ENCODE data around the gene PLPP3. TPM values are rescaled to one million over a fixed set of nuclear protein-coding genes. Genes with fewer than 3 reads are reported as not detected.

Gene PLPP3
- total RNA-seq, 4 donors from 2014 or later: 16.5 to 116 (median 33.5) TPM

- Histone ChIP-seq H3K36me3 (no peaks in the 10 kb centered on the region), H3K27me3 (no peaks in the 10 kb centered on the region), H3K9me3 (no peaks in the 10 kb centered on the region), H3K27ac (no peak overlapping the region), H3K4me1 (peaks cover 0 to 27% (median 4%) of the 10 kb centered on the region in 3 donors), H3K4me3 (no peak overlapping the region)
- DNase-seq: no peak
- TF ChIP-seq POLR2A (IDR thresholded peaks at IDR 0.05): no peak
- TF ChIP-seq CTCF (IDR thresholded peaks at IDR 0.05): no peak
- intact Hi-C loops (cut with DNase I): no loop called here
Observed at GRCh38 chr1:56481140-56481694, 98.1 kb downstream of the PLPP3 start.

DNA sequence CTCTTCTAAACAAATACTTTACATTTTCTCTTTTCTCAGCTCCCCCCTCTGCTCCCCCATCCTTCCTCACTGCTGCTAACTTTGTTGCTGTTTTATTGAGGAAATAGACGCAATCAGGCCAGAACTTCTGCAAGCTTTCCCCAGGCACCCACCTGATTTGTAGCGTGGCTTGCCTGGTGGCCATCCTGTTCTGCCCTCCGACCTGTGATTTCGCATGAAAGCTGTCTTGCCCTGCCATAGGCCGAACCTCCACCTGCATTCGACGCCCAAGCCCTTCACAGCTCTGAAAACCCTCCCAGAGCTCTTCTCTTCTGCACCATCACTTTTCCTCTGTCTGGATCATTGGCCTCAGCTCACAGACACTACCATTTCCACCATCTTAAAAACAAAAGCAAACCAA is 100.6 kb downstream of the PLPP3 start:
- no peak for DNase-seq
- H3K4me3 ChIP-seq: no peak overlapping the region
- H3K27ac ChIP-seq: no peak overlapping the region
- no peaks in the 10 kb centered on the region for H3K27me3 ChIP-seq
- TF ChIP-seq CTCF (IDR thresholded peaks at IDR 0.05): no peak
- TF ChIP-seq POLR2A (IDR thresholded peaks at IDR 0.05): no peak
- 93 to 100% methylated on average over 7 of the region's 7 CpGs for WGBS, 2 donors
- H3K4me1 ChIP-seq: peaks cover 3 to 49% (median 17%) of the 10 kb centered on the region in 3 donors
- no peaks in the 10 kb centered on the region for H3K9me3 ChIP-seq
- no peaks in the 10 kb centered on the region for H3K36me3 ChIP-seq
- intact Hi-C loops (cut with DNase I): no loop called here

DNA sequence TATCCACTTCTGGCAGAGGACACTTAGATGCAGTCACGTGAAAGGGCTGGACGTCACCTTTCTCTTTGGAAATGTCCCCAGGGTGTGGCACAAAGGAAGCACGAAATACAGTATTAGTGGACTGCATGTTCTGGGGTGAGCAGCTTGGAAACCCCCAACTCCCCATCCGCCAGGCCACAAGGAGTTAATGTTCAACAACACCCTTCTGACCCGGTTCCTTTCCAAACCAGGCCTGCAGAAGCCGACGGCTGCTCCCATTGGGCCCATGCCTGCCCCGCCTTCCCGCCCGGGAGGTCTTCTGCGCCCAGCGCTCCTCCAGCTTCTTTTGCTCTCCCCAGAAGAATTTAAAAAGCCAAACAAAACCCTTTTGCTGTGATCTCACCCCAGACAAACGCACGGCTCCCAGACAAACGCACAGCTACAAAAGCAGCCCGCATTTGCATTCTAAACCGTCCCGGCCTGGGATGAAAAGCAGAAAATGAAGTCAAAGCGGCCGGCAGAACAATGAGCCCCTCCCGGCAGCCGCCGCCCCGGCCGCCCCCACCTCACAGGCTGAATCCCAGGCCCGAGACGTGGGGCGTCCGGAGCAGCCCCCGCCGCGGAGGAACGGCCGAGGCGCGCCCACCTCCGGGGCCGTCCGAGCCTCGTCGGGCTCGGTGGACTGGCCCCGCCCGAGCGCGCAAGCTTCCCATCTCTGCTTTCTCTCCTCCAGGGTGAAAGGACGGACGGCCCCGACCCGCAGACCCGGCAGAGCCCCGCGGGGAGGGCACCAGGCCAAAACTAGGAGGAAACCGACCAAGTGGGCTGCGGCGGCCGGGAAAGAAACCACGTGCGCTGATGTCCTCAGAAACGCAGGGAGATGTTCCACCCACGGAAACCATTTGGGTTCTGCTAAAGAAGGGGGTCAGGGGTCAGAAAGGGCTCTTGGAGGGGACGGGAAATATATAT is 101.9 kb downstream of the PLPP3 start:
- Histone ChIP-seq H3K27ac (peak overlapping the region; percentile 80 to 92 (median 86)), H3K27me3 (no peaks in the 10 kb centered on the region), H3K4me3 (peak overlapping the region; percentile 47 to 68 (median 52)), H3K4me1 (peaks cover 3 to 62% (median 26%) of the 10 kb centered on the region in 3 donors), H3K36me3 (no peaks in the 10 kb centered on the region), H3K9me3 (no peaks in the 10 kb centered on the region)
- 4 to 5% methylated on average over 12 to 15 of the region's 62 CpGs for WGBS, 2 donors
- no peak for DNase-seq
- intact Hi-C loops (cut with DNase I): no loop called here
- TF ChIP-seq CTCF (IDR thresholded peaks at IDR 0.05) (no peak), POLR2A (IDR thresholded peaks at IDR 0.05) (peak in 1 of 4 donors; percentile 35)

DNA sequence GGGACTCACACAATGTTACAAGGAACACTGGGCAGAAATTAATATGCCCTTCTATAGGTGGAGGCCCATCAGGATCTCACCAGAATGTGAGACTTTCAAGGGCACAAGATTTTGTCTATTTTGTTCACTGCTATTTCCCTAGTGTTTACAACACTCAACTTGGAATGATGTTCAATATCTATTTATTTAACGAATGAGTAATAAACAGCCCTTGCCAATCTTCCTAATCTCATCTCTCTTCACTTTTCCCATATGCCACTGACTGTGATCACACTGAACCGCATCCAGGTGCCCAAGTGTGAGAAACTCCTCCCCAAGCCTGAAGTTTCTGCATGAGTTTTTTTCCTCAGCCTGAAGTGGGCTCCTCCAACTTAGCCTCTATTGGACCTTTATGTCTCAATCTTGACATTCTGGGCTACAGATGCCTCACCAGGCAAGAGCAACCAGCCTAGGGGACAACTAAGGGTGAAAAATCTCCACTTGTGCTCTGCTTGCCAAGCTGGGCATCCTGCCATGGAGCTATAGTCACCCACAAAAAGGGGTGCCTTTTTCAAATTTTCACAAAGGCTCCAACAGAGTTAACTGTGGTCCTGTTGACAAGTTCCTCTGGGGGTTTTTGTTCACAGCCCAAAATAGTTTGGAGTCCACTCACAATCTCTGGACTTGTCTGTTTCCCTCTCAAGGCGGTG is 105.6 kb downstream of the PLPP3 start:
- intact Hi-C loops (cut with DNase I): no loop called here
- no peak for TF ChIP-seq POLR2A (IDR thresholded peaks at IDR 0.05)
- no peak for TF ChIP-seq CTCF (IDR thresholded peaks at IDR 0.05)
- Histone ChIP-seq H3K9me3 (no peaks in the 10 kb centered on the region), H3K27me3 (no peaks in the 10 kb centered on the region), H3K36me3 (no peaks in the 10 kb centered on the region), H3K4me3 (no peak overlapping the region), H3K27ac (peak overlapping the region in 3 of 4 donors; percentile 7 to 54 (median 19)), H3K4me1 (peaks cover 16 to 85% (median 40%) of the 10 kb centered on the region in 3 donors)
- DNase-seq: no peak
- WGBS, 2 donors: 18 to 57% methylated on average over 2 to 3 of the region's 3 CpGs

Data from esophagus squamous epithelium (tissue), 5 donors.